K562 (cell line): Measurements from ENCODE around the gene VAT1L. TPM values are rescaled to one million over a fixed set of nuclear protein-coding genes. Genes with fewer than 3 reads are reported as not detected.

Experiments
- ATAC-seq: fragments of 200-7000 bp; cut with Tn5 transposase; 3 replicates; pipeline ENCODE4 v1.9.1; 2020; ENCODE audit warnings: moderate library complexity
- BruUV-seq: library from RNA; stranded (reverse); fragments of 400-500 nt; replicated peaks from 2 replicates; lab custom pipeline; 2021; lab: Mats Ljungman, UMichigan
- CTCF ChIA-PET: fragments of 300-600 bp; formaldehyde crosslinking; extraction: SDS; loops from one replicate; lab custom pipeline; 2021; ENCODE audit warnings: low intra/inter-chr PET ratio; lab: Yijun Ruan, JAX
- POLR2A ChIA-PET: fragments of 300-600, 350-650 bp; sonication (Branson Sonifier 250); formaldehyde crosslinking; extraction: SDS; loops from one replicate; lab custom pipeline; 2021; ENCODE audit warnings: antibody characterized with exemption, inconsistent platforms; lab: Yijun Ruan, JAX
- DNase-seq, 4 experiments: peaks; one replicate each; pipeline versions ENCODE4 v3.0.0 to v3.0.0-alpha.2; 2011 to 2018; ENCODE audit warnings: low spot score in 3 of 4, mixed read lengths in 3 of 4; ENCODE audit errors: extremely low read depth in 1 of 4
- FAIRE-seq: peaks from 2 replicates; lab custom pipeline; 2011; peaks lifted over from hg19 to GRCh38; lab: Jason Lieb, UNC
- H2AFZ ChIP-seq: 2 replicates; pipeline ENCODE4 v1.6.0; 2011; ENCODE audit warnings: low read depth, low read length, control low read depth, inconsistent platforms
- H3K27ac ChIP-seq: fragments of 200-600 bp; 3 replicates; pipeline ENCODE4 v1.8.0; 2011; ENCODE audit warnings: low read depth, mild to moderate bottlenecking, control low read depth, inconsistent platforms, low read length, moderate library complexity, mixed read lengths; ENCODE audit errors: extremely low read depth
- H3K27me3 ChIP-seq, 2 experiments: fragments of 300-600 bp in 1 of 2; 2 replicates in 1 of 2; 3 replicates in 1 of 2; pipeline versions ENCODE4 v1.6.0 to v1.8.0; 2011; ENCODE audit warnings: inconsistent platforms in 2 of 2, low read length in 2 of 2, mild to moderate bottlenecking in 1 of 2, mixed read lengths in 1 of 2, moderate library complexity in 1 of 2; ENCODE audit not compliant: control insufficient read depth in 2 of 2, insufficient read depth in 2 of 2
- H3K36me3 ChIP-seq: fragments of 300-600 bp; 3 replicates; pipeline ENCODE4 v1.8.0; 2011; ENCODE audit warnings: mild to moderate bottlenecking, low read length, inconsistent platforms; ENCODE audit not compliant: control insufficient read depth, insufficient read depth
- H3K4me1 ChIP-seq, 2 experiments: fragments of 200-600 bp in 1 of 2; replicated peaks in 1 of 2; 2 replicates in 1 of 2; 3 replicates in 1 of 2; pipeline versions ENCODE4 v1.5.1 to v1.8.0; 2011; ENCODE audit warnings: inconsistent platforms in 2 of 2, low read length in 2 of 2, mild to moderate bottlenecking in 1 of 2, mixed read lengths in 1 of 2, moderate library complexity in 1 of 2; ENCODE audit not compliant: control insufficient read depth in 2 of 2, insufficient read depth in 2 of 2
- H3K4me2 ChIP-seq: 2 replicates; pipeline ENCODE4 v1.6.1; 2011; ENCODE audit warnings: low read length, control low read depth, inconsistent platforms, mixed read lengths; ENCODE audit not compliant: insufficient read depth
- H3K4me3 ChIP-seq: fragments of 200-600 bp; sonication (generic), shearing (Covaris generic); 2 replicates; pipeline ENCODE4 v1.5.1; 2016; ENCODE audit warnings: control low read depth, inconsistent platforms
- H3K79me2 ChIP-seq: fragments of 200-600 bp; 3 replicates; pipeline ENCODE4 v1.8.0; 2011; ENCODE audit warnings: low read length, inconsistent platforms; ENCODE audit not compliant: control insufficient read depth, insufficient read depth
- H3K9ac ChIP-seq, 2 experiments: 2 replicates each; pipeline versions ENCODE4 v1.6.0 to v1.6.1; 2011; ENCODE audit warnings: low read depth in 2 of 2, low read length in 2 of 2, control low read depth in 1 of 2, inconsistent platforms in 1 of 2, mild to moderate bottlenecking in 1 of 2, mixed read lengths in 1 of 2; ENCODE audit not compliant: insufficient read depth in 1 of 2
- H3K9me1 ChIP-seq: one replicate; pipeline ENCODE4 v1.6.0; 2011; ENCODE audit warnings: inconsistent platforms, mild to moderate bottlenecking, low read length, moderate library complexity; ENCODE audit not compliant: control insufficient read depth, insufficient read depth
- H3K9me3 ChIP-seq: replicated peaks from 2 replicates; pipeline ENCODE4 v1.5.1; 2011; ENCODE audit warnings: low read depth, low read length, inconsistent platforms; ENCODE audit not compliant: control insufficient read depth, insufficient read depth
- H4K20me1 ChIP-seq: replicated peaks from 2 replicates; pipeline ENCODE4 v1.6.1; 2011; ENCODE audit warnings: low read length, inconsistent platforms, mixed read lengths; ENCODE audit not compliant: control insufficient read depth, insufficient read depth
- CBX8 ChIP-seq: fragments of 200-600 bp; sonication (generic); IDR thresholded peaks from 2 replicates; pipeline ENCODE4 v1.6.1; 2012; ENCODE audit warnings: borderline replicate concordance, mixed run types, low read depth, mild to moderate bottlenecking, moderate library complexity, mixed read lengths, low read length, control low read depth, inconsistent platforms; ENCODE audit not compliant: poor library complexity, severe bottlenecking; ENCODE audit errors: extremely low read depth
- ELF1 ChIP-seq: fragments of 200-800 bp; sonication (Bioruptor generic); IDR thresholded peaks from 2 replicates; pipeline ENCODE4 v1.6.1; 2016; ENCODE audit warnings: missing genetic modification characterization, missing compliant biosample characterization
- NFE2L1 ChIP-seq: fragments of 450-650 bp; IDR thresholded peaks from 2 replicates; pipeline ENCODE4 v1.6.1; 2016; ENCODE audit warnings: missing genetic modification characterization, low read depth, mild to moderate bottlenecking, missing compliant biosample characterization, moderate library complexity, borderline replicate concordance
- RCOR1 ChIP-seq, 2 experiments: IDR thresholded peaks; 2 replicates each; pipeline ENCODE4 v1.6.1; 2012; ENCODE audit warnings: low read depth in 2 of 2, low read length in 2 of 2, borderline replicate concordance in 1 of 2, improper control_type of control experiment in 1 of 2
- XRCC5 ChIP-seq: fragments of 200-400 bp; formaldehyde crosslinking; IDR thresholded peaks from 2 replicates; pipeline ENCODE4 v1.6.1; 2017; ENCODE audit warnings: low read depth, mild to moderate bottlenecking, low read length
- YBX1 ChIP-seq: fragments of 450-650 bp; IDR thresholded peaks from 2 replicates; pipeline ENCODE4 v1.7.1; 2016; ENCODE audit warnings: mild to moderate bottlenecking
- ZNF695 ChIP-seq: fragments of 450-650 bp; formaldehyde crosslinking; IDR thresholded peaks from 2 replicates; pipeline ENCODE4 v1.4.0; 2020; ENCODE audit warnings: mild to moderate bottlenecking, moderate library complexity
- in situ Hi-C: fragments of 300-500 bp; cut with MboI; formaldehyde crosslinking; loops from 4 replicates; pipeline ENCODE4 v1.15.0; 2018; ENCODE audit warnings: inconsistent platforms, mixed read lengths
- intact Hi-C: fragments of 100-400 bp; cut with micrococcal nuclease; formaldehyde crosslinking; loops from 2 replicates; pipeline ENCODE4 v1.14.2; 2022
- polyA plus RNA-seq, 8 experiments: library from polyadenylated mRNA; depleted of rRNA in 4 of 8; stranded (reverse) in 5 of 8; unstranded in 3 of 8; fragments of >200 nt; fragmentation: Nextera tagmentation in 2 of 8; fragmentation: Illumina TruSeq in 1 of 8; extraction: Ambion mirVana in 2 of 8; extraction: Trizol in 1 of 8; gene quantifications; 2 replicates each; pipeline versions ENCODE4 v1.2.1 to v1.2.3, GENCODE V29; 2011 to 2014; ENCODE audit warnings: inconsistent platforms in 1 of 8, missing spikeins in 1 of 8
- total RNA-seq, 7 experiments: library from RNA; depleted of rRNA in 6 of 7; stranded (reverse); fragments of >200 nt in 6 of 7; fragmentation: Illumina TruSeq in 2 of 7; extraction: Trizol in 2 of 7; gene quantifications; 2 replicates each; pipeline versions ENCODE4 v1.2.1 to v1.2.3, GENCODE V29; 2011 to 2021; ENCODE audit warnings: low replicate concordance in 1 of 7
- TF ChIP-seq, protein P1 (sequence below): fragments of 200-800 bp; sonication (Bioruptor generic); IDR thresholded peaks from 2 replicates; pipeline ENCODE4 v1.6.1; 2017; ENCODE audit warnings: missing genetic modification characterization, missing compliant biosample characterization

Gene VAT1L
- total and polyA plus RNA-seq, 9 of the 15 experiments (the other 6 are each of a cell fraction or from before 2014, with no cell fraction given), result 0.01 TPM; not detected in 8

GRCh38 chr16:77928096-77928495 lies 139.7 kb downstream of the VAT1L start:
- ATAC-seq, result no peak
- Histone ChIP-seq H3K9ac (no peak overlapping the region), H3K79me2 (no peaks in the 10 kb centered on the region), H2AFZ (no peak overlapping the region), H3K4me2 (no peak overlapping the region), H3K9me1 (no peaks in the 10 kb centered on the region), H3K27ac (no peak overlapping the region), H3K4me1 (no peaks in the 10 kb centered on the region), H3K27me3 (peaks cover 0 to 14% of the 10 kb centered on the region in 2 experiments; a peak in 2 of 5 replicates), H3K9me3 (no peaks in the 10 kb centered on the region), H3K4me3 (no peak overlapping the region), H4K20me1 (no peaks in the 10 kb centered on the region), H3K36me3 (no peaks in the 10 kb centered on the region)
- POLR2A ChIA-PET, result no interaction called here
- no peak for FAIRE-seq
- TF ChIP-seq, protein P1, sequence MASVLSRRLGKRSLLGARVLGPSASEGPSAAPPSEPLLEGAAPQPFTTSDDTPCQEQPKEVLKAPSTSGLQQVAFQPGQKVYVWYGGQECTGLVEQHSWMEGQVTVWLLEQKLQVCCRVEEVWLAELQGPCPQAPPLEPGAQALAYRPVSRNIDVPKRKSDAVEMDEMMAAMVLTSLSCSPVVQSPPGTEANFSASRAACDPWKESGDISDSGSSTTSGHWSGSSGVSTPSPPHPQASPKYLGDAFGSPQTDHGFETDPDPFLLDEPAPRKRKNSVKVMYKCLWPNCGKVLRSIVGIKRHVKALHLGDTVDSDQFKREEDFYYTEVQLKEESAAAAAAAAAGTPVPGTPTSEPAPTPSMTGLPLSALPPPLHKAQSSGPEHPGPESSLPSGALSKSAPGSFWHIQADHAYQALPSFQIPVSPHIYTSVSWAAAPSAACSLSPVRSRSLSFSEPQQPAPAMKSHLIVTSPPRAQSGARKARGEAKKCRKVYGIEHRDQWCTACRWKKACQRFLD (CRISPR knock-in tag), result no peak
- TF ChIP-seq YBX1, result no peak
- TF ChIP-seq ELF1 (tag), result no peak
- TF ChIP-seq CBX8, result no peak
- no peak for TF ChIP-seq RCOR1 (IDR thresholded peaks at IDR 0.05; ENCODE audit: borderline replicate concordance in 1 of 2, low read depth in 2 of 2, low read length in 2 of 2)
- TF ChIP-seq NFE2L1 (tag), result no peak
- TF ChIP-seq ZNF695 (CRISPR knock-in tag), result no peak
- TF ChIP-seq XRCC5, result no peak
- intact Hi-C loops, result no loop called here
- CTCF ChIA-PET, result no interaction called here
- in situ Hi-C loops, result no loop called here
- BruUV-seq, result no TSS peak
- DNase-seq, result no peak
